GM19025 (cell line): ENCODE measurements around the gene ALDOC.
"Not testable (repeated sequence)": the region's sequence is repeated elsewhere in the genome, so short reads cannot be mapped to it uniquely, and the experiment has no call there.

Experiments used
- ATAC-seq: cut with Tn5 transposase; IDR thresholded peaks from one replicate; pipeline ENCODE4 v1.9.1; 2021; ENCODE audit warnings: mild to moderate bottlenecking, low read depth, moderate library complexity; ENCODE audit not compliant: unreplicated experiment

The ALDOC gene

DNA sequence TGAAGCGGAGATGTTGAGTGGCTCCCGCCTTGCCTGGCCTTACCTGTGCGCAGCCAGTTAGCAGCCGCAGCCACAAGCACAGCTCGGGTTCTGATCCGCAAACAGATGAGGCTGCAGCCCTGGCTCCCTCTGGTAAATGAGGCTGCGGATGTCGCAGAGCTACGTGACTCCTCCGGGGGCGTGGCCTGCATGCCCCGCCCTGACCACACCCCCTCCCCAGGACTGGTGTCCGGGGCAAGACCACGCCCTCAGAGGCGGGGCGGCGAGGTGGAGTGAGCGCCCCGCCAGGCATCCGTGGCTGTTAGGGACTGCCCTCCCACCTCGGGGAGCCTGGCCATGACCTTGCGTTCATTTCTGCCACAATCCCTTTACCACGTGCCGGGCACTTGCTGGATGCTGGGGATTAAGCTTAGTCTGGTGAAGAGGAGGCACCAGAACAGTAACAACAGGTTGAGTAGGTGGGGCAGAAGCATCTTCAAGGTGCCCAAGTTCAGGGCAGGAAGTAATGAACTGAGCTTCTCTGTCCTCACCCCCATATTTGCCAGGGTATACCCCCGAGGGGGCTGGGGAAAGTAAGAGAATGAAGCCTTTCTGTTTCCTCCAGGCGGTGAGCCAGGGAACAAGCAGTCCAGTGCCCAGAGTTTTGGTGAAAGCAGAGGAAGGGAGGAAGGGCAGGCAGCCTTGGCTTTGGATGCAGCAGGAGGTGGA, at the start of gene ALDOC:
TSS of gene ALDOC (minus strand) at position 138 of the 708 bp plus-strand sequence. CDS start 1,363 bp downstream, outside the sequence.
- peak; percentile 93 for ATAC-seq

DNA sequence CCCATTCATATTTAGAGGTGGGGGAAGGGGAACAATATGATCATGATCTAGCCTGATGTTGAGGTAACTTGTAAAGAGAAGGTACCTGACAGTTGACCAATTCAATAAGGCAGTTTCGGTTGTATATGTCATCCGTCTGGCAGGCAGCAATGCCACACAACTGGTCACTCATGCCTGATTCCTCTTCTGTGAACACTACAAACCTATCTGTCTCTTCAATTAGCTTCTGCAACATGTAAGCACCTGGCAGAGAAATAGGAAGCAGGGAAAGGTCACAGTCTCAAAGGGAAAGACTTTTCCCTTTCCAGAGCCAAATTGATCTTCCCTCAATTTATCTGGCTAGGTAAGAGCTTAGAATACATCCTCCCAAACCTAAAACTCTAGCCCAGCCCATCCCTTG, 47.5 kb upstream of the ALDOC start:
- no peak for ATAC-seq

DNA sequence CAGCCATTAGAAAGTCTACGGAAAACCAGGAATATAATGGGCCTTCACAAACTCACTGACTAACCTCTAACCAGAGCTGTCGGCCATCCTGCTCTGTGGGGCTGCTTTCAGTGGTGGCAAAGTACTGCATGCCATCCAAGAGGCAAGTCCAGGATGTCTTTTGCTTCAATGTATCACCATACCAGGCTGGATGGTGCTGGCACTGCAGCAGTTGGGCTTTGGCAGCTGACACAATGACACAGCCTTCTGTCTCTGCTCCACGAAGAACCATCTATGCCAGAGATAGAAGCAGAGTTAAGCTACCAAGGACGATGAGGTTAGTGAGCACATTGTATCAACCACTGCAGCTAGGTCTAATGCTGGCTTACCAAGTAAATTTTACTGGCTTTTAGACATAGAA, 47.0 kb upstream of the ALDOC start:
- ATAC-seq, result no peak

DNA sequence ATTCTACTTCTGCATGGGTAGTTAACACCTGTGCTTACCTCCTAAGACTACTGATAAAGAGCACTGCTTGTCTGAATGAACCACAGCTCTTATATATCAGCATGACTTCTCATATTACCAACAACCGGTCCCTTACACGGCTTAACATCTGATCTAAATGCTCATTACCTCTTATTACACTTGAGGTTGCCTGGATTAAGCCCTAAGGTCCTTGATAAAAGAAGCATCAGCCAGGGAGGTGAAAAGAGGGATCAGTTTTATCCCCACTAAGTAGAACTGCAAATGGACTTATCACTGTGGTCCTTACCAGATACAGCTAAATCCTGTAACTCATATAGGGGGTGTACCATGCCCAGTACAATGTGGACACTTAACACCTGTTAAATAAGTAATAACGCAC, 45.5 kb upstream of the ALDOC start:
- ATAC-seq, result no peak

DNA sequence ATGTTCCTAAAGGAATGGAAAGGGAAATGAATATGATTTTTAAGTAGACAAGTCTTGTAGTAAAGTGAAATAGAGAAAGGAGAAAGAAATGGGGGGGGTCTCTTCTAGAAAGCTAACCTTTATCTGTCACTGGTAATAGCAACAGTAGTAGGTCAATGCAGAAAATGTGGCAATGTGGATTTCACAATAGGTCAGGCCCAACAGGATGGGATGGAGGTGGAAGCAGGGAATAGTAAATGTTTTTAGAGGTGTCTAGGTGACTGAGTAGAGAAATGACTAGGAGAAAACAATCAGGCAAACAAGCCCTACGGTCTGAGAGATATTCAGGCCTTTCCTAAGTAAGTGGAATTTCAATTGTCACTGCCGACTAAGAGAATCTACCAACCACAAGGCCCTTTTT, 43.3 kb upstream of the ALDOC start:
- ATAC-seq, result no peak

DNA sequence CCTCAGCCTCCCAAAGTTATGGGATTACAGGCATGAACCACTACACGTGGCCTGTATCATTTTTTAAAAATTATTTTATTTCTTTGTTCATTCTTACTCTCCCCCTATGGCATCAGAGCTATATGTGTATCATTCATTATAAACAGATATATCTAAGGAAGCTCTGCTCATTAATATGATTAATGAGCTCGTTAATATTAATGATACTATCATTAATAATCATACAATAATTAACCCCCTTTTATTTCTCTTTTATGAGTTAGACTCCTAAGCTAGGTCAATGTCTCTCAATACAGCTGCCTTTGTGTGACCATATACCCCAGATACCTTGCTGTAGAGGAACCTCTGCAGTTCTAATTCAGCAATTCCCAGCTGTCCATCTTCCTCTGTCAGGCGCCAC, 41.8 kb upstream of the ALDOC start:
- no peak for ATAC-seq

DNA sequence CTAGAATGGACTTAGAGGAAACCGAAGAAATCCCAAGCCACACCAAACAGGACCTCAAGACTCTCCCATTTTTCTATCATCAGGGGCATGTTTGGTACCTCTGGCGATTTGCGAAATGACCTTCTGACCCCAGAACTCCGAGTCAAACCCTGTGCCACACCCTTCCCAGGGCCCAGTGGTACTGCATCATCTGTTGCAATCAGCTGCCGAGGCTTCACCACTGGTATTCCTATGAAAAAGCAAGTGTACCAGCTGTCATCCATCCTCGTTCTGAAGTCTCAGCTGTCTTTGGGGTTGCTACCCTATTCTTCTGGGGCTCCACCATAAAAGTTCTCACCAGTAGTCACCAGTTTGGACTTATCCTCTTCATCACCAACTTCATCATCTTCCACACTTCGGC, 39.6 kb upstream of the ALDOC start:
- ATAC-seq, result no peak

DNA sequence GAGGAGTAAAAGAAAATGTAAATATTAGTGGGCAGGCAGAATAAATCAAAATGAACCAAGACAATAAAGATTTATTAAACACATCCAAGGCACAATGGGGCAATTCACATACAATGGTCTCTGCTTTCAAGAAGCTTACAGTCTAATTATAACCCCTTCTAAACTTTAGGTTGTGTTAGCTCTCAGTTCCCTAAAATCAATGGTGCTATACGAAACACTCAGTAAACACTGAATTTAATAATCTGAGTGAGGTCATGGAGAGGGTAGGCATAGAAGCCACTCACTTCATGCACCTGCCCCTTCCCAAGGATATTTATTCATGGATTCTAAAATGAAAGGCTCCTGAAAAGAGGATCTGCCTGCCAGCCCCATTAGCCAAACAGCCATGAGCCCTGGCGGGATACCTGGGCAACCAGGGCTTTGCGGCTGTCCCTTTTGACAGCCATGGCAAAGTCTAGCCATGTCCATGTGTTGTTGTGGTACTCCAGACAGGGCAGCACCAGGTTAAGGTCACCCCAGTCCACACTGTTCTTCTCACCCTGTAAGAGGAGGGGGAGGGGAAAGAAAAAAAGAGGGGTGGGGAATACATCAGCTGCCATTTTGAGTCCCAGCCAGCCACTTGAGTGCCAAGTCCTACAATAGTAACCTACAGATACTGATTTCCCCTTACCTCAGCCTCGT, 38.7 kb upstream of the ALDOC start:
- ATAC-seq, result no peak

DNA sequence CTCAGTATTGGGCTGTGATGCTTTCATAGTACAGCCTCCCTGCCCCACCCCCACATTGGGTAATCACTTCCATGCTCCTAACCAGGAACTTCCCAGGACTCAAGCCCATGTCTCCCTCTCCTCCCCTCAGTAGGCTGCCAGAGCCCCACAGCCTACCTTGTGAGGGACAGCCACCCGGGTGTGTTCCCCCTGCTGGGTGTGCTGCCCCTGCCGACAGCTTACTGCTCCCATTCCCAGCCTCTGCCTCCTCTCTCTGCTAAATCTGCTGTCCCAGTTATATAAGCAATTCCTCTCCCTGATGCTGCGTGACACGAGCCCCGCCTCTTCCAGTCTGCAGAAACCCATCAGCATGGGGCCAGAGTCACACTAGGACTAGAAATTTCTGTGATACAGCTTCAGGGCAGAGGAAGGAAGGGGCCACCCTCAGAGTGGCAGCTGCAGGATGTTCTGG, 37.3 kb upstream of the ALDOC start, which contains the start of gene RSKR:
TSS of gene RSKR (minus strand) at position 255 of the 451 bp plus-strand sequence. CDS start at position 231, 24 bp downstream.
- no peak for ATAC-seq

DNA sequence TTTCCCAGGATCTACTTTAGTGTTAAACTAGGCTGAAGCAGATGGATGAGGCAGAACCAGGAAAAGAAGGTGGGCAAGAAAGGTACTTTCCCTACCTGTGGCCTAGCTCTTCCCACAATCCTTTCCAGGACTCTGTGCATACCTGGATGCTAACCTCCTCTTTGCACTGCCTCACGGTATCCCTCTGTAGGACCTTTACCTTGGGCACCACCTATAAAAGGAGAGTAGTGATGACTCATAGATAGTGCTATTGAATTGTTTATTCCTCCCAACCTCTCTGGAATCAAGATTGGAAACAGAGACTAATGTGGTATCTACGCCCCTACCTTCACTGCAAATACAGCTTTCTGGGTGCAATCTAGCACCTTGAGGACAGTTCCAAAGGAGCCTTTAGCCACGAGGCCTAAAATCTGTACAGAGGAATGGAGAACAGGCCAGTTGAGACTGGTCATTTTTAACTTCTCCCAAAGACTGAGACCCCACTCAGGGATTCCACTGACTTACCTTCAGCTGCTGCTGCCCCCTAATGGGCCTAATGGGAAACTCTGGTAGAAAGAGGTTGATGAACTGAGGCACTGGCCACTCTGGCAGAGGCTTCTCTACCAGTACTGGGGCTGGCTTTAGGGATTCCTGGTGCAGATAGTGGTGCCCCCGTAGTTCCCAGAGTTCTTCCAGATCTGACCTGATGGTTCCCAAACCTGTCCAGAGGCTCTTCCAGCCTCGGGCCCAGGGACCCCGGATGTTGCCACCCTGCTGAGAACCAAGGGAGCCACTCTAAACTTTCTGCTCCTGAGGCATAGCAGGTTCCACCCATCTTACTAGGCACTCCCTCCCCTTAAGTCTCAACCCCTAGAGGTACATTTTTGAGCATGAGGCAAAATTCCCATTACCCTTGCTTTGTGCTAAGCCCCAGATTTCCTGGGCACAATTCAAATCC, 36.5 kb upstream of the ALDOC start:
- ATAC-seq, result no peak

DNA sequence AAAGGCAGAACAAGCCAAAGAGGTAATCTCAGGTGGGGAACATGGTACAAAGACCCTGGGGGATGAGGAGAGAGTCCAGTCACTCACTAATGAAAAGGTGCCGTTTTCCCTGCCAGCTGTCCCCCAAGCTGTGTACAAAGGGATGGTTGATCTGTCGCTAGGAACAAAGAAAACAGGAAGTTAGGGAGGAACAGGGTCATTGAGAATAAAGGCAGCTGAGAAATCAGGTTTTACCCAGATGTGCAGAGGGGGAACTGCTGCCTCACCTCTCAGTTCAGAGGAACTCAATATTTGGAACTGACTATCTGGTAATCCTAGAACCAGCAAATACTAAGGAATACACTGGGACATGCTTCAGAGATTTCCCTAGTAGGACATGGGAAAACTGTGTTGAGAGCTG, 35.8 kb upstream of the ALDOC start:
- ATAC-seq, result no peak

DNA sequence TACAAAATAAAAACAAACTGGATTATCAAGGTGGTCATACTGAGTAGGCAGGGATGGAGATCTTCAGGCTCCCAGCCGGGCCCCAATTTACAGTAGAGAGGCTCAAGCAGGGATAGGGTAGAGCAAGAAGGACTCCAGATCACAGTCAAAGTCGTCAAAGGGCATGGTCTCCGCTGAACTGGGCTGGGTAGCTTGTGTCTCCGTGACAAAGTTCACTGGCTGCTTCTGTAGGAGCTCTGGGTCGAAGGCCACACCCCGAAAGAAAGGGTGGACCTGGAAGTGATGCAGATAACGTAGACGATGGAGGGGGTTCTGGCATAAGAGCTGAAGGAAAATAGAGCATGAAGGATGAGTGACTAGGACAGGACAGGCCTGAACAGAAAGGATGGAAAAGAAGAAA, 33.7 kb upstream of the ALDOC start:
- no peak for ATAC-seq

DNA sequence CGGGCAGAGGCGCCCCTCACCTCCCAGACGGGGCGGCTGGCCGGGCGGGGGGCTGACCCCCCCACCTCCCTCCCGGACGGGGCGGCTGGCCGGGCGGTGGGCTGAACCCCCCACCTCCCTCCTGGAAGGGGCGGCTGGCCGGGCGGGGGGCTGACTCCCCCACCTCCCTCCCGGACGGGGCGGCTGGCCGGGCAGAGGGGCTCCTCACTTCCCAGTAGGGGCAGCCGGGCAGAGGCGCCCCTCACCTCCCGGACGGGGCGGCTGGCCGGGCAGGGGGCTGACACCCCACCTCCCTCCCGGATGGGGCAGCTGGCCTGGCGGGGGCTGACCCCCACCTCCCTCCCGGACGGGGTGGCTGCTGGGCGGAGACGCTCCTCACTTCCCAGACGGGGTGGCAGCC, 27.3 kb upstream of the ALDOC start:
- not testable (repeated sequence) for ATAC-seq

DNA sequence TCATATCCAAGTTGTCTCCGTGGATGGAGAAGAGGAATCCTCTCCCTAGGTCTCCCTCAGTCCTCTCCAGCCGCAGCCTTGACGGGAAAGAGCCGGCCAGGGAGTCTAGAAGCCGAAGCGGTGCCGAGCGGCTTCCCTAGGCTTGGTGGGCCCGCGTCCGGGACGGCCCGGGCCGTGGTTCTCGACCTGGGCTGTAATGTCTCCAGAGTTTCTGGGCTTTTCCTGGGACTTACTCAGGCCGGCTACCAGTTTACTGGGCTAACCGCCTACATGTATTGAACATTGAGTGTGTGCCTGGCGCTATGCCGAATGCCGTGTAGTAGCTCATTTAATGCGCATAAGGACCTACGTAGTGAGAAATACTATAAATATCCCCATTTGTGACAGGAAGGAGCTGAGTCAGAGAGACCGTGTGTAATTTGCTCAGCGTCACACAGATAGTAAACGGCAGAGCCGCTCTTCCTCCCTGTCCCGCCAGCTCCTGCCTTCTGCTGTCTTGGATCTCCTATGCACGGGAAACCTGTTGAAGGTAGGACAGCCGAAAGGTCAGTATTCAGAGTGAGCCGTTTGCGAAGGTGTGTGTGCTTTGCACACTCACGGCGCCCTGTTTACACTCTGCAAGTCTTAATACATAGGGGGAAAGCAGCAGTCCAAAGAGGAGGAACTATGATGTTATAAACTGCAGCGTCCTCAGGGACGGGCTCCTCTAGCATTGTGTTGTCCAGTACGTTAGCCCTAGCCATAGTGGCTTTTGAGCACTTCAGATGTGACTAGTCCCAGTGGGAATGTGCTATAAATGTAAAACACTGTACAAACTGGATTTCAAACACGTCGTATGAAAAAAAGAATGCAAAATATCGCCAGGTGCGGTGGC, 22.9 kb upstream of the ALDOC start:
- ATAC-seq, result peak; percentile 33

DNA sequence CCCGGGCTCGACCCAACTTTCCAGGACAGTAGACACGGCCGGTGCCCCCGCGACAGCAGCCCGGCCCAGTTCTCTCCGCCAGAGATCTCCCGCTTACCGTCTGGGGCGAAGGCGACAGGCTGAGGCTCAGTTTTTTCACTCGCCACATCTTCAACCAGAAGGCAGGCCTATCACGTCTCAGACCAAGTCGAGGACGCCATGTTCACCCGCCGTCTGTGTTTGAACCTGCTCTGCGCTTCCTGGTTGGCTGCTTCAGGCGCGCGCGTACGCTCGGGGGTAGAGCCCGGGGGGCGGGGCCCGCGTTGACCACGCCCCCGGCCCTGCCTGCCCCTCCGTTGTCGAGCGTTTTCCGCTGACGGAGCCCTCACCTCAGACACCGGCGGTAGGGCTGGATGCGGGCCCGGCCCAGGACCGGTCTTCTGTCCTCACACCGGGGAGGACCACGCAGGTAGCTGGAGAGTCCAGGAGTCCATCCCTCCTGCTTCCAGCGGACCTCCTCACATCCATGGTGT, 22.2 kb upstream of the ALDOC start, which contains the start of gene SPAG5:
TSS of gene SPAG5 (minus strand) at position 227 of the 512 bp plus-strand sequence. CDS start at position 148, 79 bp downstream.
- peak; percentile 81 for ATAC-seq

DNA sequence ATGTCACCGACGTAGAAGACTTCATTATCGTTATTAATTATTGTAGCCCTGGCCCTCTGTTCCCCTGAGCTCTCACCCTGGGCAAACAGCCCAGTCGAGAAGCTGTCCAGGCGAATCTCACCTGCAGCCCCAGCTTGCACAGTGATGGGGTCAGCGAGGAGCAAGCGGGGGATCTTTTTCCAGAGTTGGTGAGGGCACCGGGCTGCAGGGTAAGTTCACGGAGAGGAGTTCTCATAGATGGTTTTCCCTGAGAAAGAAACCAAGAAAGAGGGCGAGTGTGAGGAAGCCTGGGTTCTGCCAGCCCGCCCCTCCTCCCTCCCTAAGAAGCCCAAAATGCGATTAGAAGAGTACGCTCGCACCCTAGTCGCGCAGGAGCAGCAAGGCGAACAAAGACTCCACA, 21.7 kb upstream of the ALDOC start:
- no peak for ATAC-seq

DNA sequence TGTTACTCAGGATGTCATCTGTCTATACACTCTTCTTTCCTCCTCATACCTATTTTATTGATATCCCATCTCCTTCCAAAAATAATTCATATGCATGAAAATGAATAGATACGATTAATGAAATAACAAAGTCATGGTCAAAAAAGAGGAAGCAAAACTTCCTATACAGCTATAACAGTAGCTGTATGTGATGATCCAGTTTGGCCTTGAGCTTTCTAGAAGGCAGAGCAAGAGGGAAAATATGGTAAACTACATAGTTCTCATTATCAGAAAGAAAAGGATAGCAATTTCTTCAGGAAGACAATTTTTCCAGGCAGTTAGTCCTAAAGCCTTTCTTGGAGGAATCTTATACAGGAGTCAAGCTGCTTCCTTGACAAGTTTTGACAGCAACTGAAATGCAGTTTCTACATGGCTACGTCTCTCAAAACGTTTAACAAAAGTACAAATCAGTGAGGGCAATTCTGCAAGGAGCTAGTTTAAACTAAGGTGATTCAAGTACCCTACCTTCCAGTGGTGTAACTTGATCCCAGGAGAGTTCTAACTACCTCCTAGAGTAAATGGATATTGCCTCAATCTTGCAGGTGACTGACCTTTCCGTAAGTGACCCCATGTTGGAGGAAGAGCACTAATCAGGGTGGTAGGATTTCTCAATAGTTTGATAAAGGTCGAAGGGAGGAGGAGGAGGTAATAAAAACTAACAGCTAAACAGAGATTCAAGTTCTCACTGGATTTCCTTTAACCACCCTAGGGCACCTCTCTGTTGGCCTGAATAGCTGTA, 21.1 kb upstream of the ALDOC start:
- ATAC-seq, result no peak

DNA sequence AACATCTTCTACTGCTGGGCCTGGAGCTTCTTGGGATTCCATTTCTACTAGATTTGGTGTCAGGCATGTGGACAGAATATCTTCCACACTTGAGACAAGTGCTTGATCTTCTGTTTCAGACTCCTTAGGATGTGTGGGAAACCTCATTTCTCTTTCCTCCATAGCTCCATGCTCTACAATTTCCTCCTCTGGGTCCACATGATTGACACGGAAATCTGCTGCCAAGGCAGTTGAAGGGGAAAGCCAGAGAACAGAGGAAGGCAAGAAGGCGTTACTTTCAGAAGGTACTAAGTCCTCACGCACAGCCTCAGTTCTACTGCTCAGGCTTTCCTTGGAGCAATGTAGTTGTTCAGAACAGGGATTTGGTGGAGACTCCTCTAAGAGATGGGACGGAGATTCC, 15.6 kb upstream of the ALDOC start:
- ATAC-seq, result no peak

DNA sequence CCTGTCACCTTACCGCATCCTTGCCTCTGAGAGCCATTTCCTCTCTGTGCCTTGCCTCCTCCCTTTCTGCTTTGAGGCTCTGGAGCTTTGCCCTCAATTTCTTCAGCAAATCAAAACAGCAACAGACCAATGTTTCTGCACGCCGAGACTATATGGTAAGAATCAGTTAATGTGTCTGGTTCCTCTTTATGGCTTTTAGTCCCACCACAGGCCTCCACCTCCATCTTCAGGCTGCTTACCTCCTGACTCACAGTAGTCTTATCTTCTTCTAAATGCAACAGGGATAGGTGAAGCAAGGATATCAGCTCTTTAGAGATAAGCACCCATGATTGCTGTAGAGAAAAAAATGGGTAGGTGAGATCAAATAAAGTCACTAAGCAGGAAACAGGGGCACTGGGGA, 9.2 kb upstream of the ALDOC start:
- ATAC-seq, result no peak
